ENCODE results near the gene DLGAP4. TPM values are rescaled to one million over a fixed set of nuclear protein-coding genes. Genes with fewer than 3 reads are reported as not detected.

The DLGAP4 gene
- 49.4 to 63.2 TPM (median 59.8 TPM) in 5 replicates for total RNA-seq (2022; extraction: Qiagen RNA extraction)

GRCh38 chr20:36305602-36306551 lies at the start of gene DLGAP4:
Gene DLGAP4, plus strand, starts transcription at chr20:36306339. Its CDS starts 125,379 bp downstream, at chr20:36431718.

GRCh38 chr20:36541227-36541767 lies 235.2 kb downstream of the DLGAP4 start, which contains the start of gene MYL9:
Gene MYL9, plus strand, starts transcription at chr20:36541519. Its CDS starts 3,366 bp downstream, at chr20:36544885.

GRCh38 chr20:36573103-36573797 lies 267.1 kb downstream of the DLGAP4 start, which contains the start of gene TGIF2:
Gene TGIF2, plus strand, starts transcription at chr20:36573597. Its CDS starts 5,178 bp downstream, at chr20:36578775.

Other genes with a start within 250 kb of the DLGAP4 start
- 58.5 to 81.6 TPM (median 74.2 TPM) in 5 replicates for gene EPB41L1, start 151.6 kb upstream of the DLGAP4 start, total RNA-seq (2022; extraction: Qiagen RNA extraction)
- gene AAR2, start 69.9 kb upstream of the DLGAP4 start, total RNA-seq (2022; extraction: Qiagen RNA extraction), result 40.1 to 43.3 TPM (median 41.5 TPM) in 5 replicates
- 14.2 to 25.3 TPM (median 19.4 TPM) in 5 replicates for gene MYL9, start 235.2 kb downstream of the DLGAP4 start, total RNA-seq (2022; extraction: Qiagen RNA extraction)

Data from A549 treated with Mapracorat at 1 μM for 4 hours (cell line).